ENCODE data around the gene PEA15.

Gene PEA15

GRCh38 chr1:160205242-160206035, at the start of gene PEA15:
PEA15 (plus strand) TSS chr1:160205384; CDS start chr1:160211545, 6,161 bp downstream.
- DNase-seq: peak; percentile 68 to 83

GRCh38 chr1:160156361-160156760, 48.8 kb upstream of the PEA15 start:
- no peak for DNase-seq

- no peak for DNase-seq
Measured at GRCh38 chr1:160157174-160157573, 48.0 kb upstream of the PEA15 start.

- DNase-seq: no peak
Measured at GRCh38 chr1:160158031-160158430, 47.2 kb upstream of the PEA15 start.

GRCh38 chr1:160158534-160158933, 46.6 kb upstream of the PEA15 start:
- DNase-seq: no peak

GRCh38 chr1:160159846-160160245, 45.3 kb upstream of the PEA15 start:
- DNase-seq: no peak

GRCh38 chr1:160161965-160162705, 43.0 kb upstream of the PEA15 start:
- DNase-seq: no peak

GRCh38 chr1:160162931-160163330, 42.3 kb upstream of the PEA15 start:
- no peak for DNase-seq

- DNase-seq: no peak
Measured at GRCh38 chr1:160163615-160164014, 41.6 kb upstream of the PEA15 start.

GRCh38 chr1:160164121-160164520, 41.1 kb upstream of the PEA15 start:
- no peak for DNase-seq

- no peak for DNase-seq
Measured at GRCh38 chr1:160166166-160166868, 38.9 kb upstream of the PEA15 start.

GRCh38 chr1:160167056-160167455, 38.1 kb upstream of the PEA15 start:
- DNase-seq: no peak

- DNase-seq: no peak
Measured at GRCh38 chr1:160167580-160167979, 37.6 kb upstream of the PEA15 start.

- peak in 1 of 2 experiments; percentile 33 for DNase-seq
Measured at GRCh38 chr1:160168016-160168415, 37.2 kb upstream of the PEA15 start.

- no peak for DNase-seq
Measured at GRCh38 chr1:160168609-160169369, 36.4 kb upstream of the PEA15 start.

GRCh38 chr1:160169553-160170399, 35.4 kb upstream of the PEA15 start:
- DNase-seq: peak; percentile 81 to 86

- DNase-seq: no peak
Measured at GRCh38 chr1:160171354-160171753, 33.8 kb upstream of the PEA15 start.

GRCh38 chr1:160171980-160172379, 33.2 kb upstream of the PEA15 start:
- no peak for DNase-seq

GRCh38 chr1:160177231-160177630, 28.0 kb upstream of the PEA15 start:
- DNase-seq: no peak

- DNase-seq: no peak
Measured at GRCh38 chr1:160177667-160178066, 27.5 kb upstream of the PEA15 start.

- DNase-seq: no peak
Measured at GRCh38 chr1:160178731-160179130, 26.5 kb upstream of the PEA15 start.

GRCh38 chr1:160179336-160179735, 25.8 kb upstream of the PEA15 start:
- DNase-seq: no peak
